ENCODE measurements around the gene PTPRF. TPM values are rescaled to one million over a fixed set of nuclear protein-coding genes. Genes with fewer than 3 reads are reported as not detected.

PTPRF gene
- total and polyA plus RNA-seq, 8 donors = 123 to 279 (median 195) TPM

DNA sequence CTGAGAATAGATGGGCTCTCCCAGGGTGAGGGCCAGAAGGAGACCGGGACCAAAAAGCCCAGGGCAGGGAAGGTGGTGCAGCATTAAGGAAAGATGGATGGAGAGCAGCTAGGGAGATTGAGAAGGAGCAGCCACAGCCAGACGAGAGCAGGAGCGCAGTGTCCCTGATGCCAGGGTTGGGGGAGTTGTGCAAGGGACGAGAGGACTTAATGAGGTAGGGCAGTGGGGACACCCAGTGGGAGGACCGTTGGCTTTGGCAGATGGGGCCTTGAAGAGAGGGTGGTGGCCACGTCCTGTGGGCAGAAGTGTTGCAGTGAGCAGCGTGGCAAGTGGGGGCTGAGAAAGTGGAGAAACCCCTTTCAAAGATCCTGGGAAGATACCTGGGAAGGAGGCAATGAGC is 81.3 kb downstream of the PTPRF start:
- peaks cover 0 to 50% of the 10 kb centered on the region in 2 donors for H3K36me3 ChIP-seq
- no peak overlapping the region for H3K27ac ChIP-seq
- DNase-seq (peak in 2 of 4 donors; percentile 5 to 10), ATAC-seq (no peak)
- H3K9me3 ChIP-seq = no peaks in the 10 kb centered on the region
- TF ChIP-seq, protein P1, sequence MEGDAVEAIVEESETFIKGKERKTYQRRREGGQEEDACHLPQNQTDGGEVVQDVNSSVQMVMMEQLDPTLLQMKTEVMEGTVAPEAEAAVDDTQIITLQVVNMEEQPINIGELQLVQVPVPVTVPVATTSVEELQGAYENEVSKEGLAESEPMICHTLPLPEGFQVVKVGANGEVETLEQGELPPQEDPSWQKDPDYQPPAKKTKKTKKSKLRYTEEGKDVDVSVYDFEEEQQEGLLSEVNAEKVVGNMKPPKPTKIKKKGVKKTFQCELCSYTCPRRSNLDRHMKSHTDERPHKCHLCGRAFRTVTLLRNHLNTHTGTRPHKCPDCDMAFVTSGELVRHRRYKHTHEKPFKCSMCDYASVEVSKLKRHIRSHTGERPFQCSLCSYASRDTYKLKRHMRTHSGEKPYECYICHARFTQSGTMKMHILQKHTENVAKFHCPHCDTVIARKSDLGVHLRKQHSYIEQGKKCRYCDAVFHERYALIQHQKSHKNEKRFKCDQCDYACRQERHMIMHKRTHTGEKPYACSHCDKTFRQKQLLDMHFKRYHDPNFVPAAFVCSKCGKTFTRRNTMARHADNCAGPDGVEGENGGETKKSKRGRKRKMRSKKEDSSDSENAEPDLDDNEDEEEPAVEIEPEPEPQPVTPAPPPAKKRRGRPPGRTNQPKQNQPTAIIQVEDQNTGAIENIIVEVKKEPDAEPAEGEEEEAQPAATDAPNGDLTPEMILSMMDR (IDR thresholded peaks at IDR 0.05) = no peak
- H3K27me3 ChIP-seq = no peaks in the 10 kb centered on the region
- intact Hi-C loops (cut with DNase I) = no loop called here
- no peaks in the 10 kb centered on the region for H3K4me1 ChIP-seq
- H3K4me3 ChIP-seq = no peak overlapping the region

DNA sequence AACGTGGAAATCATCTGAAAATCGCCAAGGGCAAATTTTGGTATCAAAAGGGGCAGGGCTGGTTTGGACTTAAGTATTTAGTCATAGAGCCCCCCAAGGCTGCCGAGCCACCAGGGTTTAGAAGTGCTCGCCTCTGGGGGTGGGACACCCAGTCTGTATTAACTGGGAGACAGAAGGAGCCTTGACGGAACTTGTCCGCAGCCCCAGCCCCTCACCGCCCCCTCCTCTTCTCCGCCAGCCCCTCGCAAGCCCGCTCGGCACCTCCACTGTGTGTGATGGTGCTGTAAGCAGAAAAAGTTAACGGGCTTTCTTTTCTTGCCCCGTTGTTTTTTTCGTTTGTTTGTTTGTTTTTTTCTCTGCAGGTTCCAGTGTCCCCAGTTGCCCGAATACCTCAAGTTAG is 81.7 kb downstream of the PTPRF start:
- Histone ChIP-seq H3K27ac (no peak overlapping the region), H3K4me1 (no peaks in the 10 kb centered on the region), H3K27me3 (no peaks in the 10 kb centered on the region), H3K4me3 (no peak overlapping the region), H3K9me3 (no peaks in the 10 kb centered on the region), H3K36me3 (peaks cover 0 to 50% of the 10 kb centered on the region in 2 donors)
- TF ChIP-seq, protein P1 (IDR thresholded peaks at IDR 0.05) = no peak
- DNase-seq (peak in 1 of 4 donors; percentile 66), ATAC-seq (no peak)
- intact Hi-C loops (cut with DNase I) = no loop called here

DNA sequence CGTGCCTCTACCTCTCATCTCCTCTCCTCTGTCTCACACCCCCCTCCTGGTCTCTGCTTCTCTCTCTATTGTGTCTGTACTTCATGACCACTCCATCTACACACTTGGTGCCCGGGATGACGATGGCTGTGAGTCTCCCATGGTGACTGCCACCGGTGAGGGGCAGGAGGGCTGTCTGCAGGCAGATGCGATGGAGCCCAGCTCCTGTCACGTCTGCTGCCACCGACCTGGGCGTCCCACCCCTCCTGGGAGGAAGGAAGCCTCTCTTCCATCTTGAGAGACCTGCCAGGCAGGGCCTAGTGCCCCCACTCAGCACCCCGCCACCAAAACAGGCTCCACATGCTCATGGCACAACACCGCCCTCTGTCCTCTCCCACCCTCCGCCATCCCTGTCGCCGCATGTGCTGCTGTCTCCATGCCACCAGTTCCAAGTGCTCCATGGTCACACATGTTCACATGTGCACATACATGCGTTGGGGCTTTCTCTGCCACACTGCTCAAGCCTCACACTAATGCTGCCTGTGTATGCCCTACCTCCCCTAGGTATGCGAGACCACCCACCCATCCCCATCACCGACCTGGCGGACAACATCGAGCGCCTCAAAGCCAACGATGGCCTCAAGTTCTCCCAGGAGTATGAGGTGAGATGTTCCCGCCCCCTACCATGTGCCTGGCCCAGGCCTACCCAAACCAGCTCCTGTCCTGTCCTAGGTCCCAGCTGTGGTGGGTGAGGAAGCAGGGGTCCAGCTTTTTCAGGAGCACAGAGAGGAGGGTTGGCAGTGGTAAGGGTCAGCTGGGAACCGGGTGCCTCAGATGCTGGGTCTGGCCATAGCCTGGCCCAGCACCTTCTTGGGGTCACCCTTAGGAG is 82.6 kb downstream of the PTPRF start:
- H3K36me3 ChIP-seq = peaks cover 0 to 52% of the 10 kb centered on the region in 2 donors
- DNase-seq = peak in 1 of 4 donors; percentile 50
- intact Hi-C loops (cut with DNase I) = no loop called here

DNA sequence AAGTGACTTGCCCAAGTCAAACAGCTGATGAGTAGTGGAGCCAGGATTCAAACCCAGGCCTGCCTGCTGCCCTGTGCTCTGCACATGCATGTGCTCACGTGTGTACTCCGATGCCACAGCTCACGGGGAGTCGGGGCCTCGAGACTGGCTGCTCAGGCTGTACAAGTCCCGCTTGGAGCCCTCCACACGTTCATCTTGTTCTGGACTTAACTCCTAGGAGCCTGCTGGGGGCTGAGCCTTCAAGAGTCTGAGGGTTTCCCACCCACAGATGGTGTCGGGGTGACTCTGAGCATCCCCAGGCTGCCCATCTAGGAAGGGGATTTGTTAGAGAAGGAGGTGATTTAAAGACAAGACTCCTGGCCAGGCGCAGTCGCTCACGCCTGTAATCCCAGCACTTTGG is 83.5 kb downstream of the PTPRF start:
- Histone ChIP-seq H3K4me3 (no peak overlapping the region), H3K4me1 (no peaks in the 10 kb centered on the region), H3K9me3 (no peaks in the 10 kb centered on the region), H3K27me3 (no peaks in the 10 kb centered on the region), H3K27ac (no peak overlapping the region), H3K36me3 (peaks cover 0 to 52% of the 10 kb centered on the region in 2 donors)
- TF ChIP-seq, protein P1 (IDR thresholded peaks at IDR 0.05) = no peak
- DNase-seq = no peak
- intact Hi-C loops (cut with DNase I) = no loop called here
- ATAC-seq = no peak

More for the DNA sequence above, 82.6 kb downstream of the PTPRF start:
- H3K4me3 ChIP-seq = no peak overlapping the region
- ATAC-seq = no peak
- no peak overlapping the region for H3K27ac ChIP-seq
- TF ChIP-seq, protein P1 (IDR thresholded peaks at IDR 0.05) = no peak
- no peaks in the 10 kb centered on the region for H3K9me3 ChIP-seq
- H3K27me3 ChIP-seq = no peaks in the 10 kb centered on the region
- no peaks in the 10 kb centered on the region for H3K4me1 ChIP-seq

DNA sequence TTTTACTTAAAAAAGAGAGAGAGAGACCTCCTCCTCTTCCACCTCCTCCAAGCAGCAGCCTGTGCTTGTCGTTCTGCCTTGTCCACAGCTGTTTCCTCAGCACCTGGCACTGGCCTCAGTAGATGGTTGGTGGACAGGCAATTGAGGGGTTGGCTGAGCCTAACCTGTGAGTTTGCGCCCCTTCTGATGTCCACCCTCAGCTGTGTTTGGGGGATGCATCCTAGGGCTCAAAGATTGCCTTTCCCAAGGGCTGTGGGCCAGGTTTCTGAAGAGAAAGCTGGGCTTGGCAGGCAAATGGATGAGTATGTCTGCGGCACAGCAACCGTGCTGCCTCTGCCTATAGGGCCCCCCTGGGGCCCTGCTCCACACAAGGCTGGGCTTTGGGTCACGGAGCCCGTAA is 84.2 kb downstream of the PTPRF start:
- ATAC-seq (no peak), DNase-seq (no peak)
- no peak overlapping the region for H3K4me3 ChIP-seq
- H3K27me3 ChIP-seq = no peaks in the 10 kb centered on the region
- intact Hi-C loops (cut with DNase I) = no loop called here
- H3K4me1 ChIP-seq = no peaks in the 10 kb centered on the region
- no peak overlapping the region for H3K27ac ChIP-seq
- H3K36me3 ChIP-seq = peaks cover 0 to 52% of the 10 kb centered on the region in 2 donors
- no peaks in the 10 kb centered on the region for H3K9me3 ChIP-seq
- TF ChIP-seq, protein P1 (IDR thresholded peaks at IDR 0.05) = no peak

Measured in left lung (tissue), 10 donors.